Amniotic stem cell (primary cell): ENCODE measurements around the gene NOC2L.
"Not testable (repeated sequence)": the region's sequence is repeated elsewhere in the genome, so short reads cannot be mapped to it uniquely, and the experiment has no call there.

ENCODE experiments used
- DNase-seq: peaks from one replicate; lab custom pipeline; 2025; lab: John Stamatoyannopoulos, UW

NOC2L gene

DNA sequence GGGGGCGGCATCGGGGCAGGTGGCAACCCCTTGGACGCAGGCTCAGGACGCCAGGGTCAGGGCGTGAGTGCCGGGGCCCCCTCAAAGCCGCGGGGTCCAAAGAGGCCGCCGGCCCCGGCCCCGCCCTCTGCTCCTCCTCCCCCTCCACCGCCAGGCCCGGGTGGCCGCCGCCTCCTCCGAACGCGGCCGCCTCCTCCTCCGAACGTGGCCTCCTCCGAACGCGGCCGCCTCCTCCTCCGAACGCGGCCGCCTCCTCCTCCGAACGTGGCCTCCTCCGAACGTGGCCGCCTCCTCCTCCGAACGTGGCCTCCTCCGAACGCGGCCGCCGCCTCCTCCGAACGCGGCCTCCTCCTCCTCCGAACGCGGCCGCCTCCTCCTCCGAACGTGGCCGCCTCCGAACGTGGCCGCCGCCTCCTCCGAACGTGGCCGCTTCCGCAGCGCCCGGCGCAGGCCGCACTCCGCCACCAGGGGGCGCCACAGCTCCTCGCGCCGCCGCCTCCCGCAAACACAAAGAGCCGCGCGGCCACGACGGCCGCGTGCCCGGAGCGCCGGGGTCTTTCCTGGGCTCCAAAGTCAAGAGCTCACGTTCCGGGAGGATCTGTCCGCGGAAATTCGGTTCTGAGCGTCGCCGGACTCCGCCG lies 54.6 kb downstream of the NOC2L start:
- peak; percentile 55 for DNase-seq

DNA sequence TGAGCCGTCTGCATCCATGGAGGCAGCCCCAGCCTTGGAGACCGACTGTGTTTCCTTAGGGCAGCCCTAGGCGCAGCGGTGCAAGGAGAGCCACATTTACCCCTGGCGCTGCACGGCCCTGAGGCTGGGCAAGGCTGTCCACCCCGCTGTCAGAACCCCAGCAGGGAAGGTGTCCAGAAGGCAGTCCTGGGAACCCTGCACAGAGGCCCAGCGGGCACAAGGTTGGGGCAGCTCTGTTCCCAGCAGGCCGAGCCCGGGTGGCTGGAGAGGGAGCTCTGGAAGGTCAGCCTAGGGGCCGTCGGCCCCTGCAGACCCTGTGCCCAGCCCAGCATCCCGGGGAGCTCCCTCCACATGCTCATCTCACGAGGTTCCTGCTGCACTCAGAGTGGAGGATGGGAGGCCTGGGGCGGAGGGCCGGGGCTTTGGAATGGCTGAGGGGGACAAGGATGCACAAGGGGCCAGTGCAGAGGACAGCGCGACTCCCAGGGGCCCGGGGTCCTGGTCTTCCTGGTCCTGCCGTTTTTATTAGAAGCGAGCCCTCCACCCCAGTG lies 55.3 kb downstream of the NOC2L start:
- DNase-seq, result no peak

DNA sequence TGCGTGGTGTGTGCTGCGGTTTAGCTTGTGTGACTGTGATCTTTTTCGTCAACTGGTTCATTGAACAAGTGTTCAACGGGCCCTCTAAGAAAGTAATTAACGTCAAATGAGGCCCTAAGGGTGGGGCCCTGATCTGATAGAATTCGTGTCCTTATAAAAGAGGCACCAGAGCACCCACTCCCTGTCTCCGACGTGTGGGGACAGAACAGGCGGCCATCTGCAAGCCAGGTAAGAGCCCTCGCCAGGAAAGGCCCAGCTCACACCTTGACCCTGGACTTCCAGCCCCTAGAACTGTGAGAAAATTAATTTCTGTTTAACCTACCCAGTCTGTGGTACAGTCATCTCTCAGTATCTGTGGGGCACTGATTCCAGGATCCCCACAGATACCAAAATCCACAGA lies 55.8 kb downstream of the NOC2L start:
- no peak for DNase-seq

DNA sequence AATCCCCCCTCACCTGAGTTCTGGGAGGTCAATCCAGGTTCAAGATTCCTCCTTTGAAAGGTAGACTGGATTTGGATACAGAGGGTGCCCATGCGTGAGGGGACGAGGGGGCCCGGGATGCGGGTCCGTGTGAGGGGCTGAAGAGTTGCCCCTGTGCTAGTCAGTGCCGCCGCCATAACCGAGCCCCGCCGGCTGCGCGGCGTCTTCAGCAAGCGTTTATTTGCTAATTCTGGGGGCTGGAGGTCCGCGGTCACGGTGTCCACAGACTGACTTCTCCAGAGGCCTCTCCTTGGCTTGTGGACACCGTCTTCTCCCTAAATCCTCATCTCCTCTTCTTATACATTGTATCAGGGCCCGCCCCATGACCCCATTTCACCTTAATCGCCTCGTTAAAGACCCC lies 56.3 kb downstream of the NOC2L start:
- no peak for DNase-seq

DNA sequence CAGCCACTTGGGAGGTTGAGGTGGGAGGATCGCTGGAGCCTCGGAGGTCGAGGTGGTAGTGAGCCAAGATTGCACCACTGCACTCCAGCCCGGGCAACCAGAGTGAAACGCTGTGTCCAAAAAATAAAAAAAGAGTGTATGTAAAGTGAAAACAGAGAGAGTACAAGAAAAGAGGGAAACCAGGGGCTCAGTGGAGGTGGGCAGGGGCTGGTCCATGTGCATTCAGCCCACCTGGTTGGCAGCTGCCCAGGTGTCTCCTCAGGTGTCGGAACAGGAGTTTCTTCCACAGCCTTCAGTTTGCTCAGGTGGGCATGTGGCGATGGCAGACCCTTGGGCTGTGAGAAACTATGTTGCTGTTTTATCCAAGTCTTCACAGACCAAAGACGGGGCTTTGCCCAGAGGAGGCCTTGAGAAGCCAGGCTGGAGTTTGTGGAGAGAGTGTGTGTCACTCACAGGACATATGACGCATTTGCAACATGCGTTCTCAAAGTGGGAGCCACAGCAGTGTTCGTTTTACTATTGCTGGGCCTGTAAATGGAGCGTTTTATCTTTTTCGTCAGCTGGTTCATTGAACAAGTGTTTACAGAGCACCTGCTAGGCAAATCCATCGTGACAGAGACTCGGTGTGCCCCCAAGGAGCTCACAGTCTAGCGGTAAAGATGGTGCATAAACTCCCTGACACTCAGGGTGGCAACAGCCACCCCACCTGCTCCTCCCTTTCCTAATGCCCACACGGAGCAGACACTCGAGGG lies 57.8 kb downstream of the NOC2L start:
- DNase-seq, result no peak

DNA sequence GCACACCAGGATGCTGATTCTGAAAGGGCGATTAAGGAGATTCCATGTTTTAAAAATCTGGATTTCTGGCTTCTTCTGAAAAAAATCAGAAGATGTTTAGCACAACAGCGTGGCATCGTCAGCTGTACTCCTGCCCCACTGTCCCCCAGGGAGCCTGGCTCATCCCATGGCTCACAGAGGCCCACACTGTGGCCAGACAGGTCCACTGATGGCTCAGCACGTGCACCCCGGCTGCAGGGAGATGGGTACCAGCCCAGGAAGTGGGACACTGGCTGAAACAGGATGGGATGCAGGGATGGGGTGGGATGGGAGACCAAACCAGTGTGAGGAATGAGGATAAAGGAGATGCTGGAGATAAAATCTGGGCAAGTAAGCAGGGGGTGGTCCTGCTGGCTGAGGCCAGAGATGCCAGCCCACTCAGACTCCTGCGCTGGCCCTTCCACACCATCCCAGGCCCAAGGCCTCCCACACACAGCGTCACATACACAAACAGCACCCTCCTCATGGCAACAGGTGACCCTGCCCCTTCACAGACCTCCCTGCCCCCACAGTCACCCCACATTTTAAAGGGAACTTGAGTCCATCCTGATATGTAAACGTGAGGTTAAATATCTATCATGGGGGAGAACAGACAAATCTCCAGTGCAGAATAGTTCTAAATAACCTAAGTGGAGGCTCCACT lies 59.3 kb downstream of the NOC2L start:
- no peak for DNase-seq

DNA sequence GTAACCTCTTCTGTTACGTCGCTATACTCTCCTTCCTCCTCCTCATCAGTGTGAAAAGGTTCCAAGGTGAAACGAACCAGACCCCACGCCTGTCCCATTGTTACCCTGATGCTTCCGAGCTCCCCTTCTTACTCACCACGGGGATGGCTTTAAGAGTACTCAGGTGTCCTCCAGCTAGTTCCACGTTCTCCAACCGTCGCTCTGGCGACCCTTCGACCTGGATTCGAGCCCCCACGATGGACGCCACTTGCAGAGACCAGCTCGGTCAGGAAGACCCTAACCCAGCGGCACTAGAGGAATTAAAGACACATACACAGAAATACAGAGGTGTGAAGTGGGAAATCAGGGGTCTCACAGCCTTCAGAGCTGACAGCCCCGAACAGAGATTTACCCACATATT lies 61.1 kb downstream of the NOC2L start:
- not testable (repeated sequence) for DNase-seq

DNA sequence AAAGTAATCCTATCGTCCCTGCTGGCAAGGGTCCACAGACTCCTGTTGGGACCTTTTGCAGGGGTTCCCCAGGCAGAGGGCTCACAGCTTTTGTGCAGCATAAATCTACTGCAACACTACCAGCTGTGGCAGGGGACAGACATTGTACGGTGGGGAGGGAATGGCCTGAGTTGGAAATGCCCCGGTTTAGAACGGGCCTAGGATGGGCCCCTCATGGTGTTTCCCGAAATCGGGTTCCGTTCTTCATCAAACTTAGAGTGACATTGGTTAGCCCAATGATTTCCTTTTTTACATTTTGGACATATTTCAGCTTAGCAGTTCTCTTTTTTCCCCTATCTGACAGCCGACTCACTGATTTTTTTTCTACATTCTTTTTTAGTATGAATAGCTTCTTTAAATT lies 61.8 kb downstream of the NOC2L start:
- DNase-seq, result no peak
